K562 (cell line): ENCODE data around the gene KIF26B. TPM values are rescaled to one million over a fixed set of nuclear protein-coding genes. Genes with fewer than 3 reads are reported as not detected.

Experiments
- ATAC-seq: fragments of 200-7000 bp; cut with Tn5 transposase; 3 replicates; pipeline ENCODE4 v1.9.1; 2020; ENCODE audit warnings: moderate library complexity
- BruUV-seq: library from RNA; stranded (reverse); fragments of 400-500 nt; replicated peaks from 2 replicates; lab custom pipeline; 2021; lab: Mats Ljungman, UMichigan
- CTCF ChIA-PET: fragments of 300-600 bp; formaldehyde crosslinking; extraction: SDS; loops from one replicate; lab custom pipeline; 2021; ENCODE audit warnings: low intra/inter-chr PET ratio; lab: Yijun Ruan, JAX
- POLR2A ChIA-PET: fragments of 300-600, 350-650 bp; sonication (Branson Sonifier 250); formaldehyde crosslinking; extraction: SDS; loops from one replicate; lab custom pipeline; 2021; ENCODE audit warnings: antibody characterized with exemption, inconsistent platforms; lab: Yijun Ruan, JAX
- DNase-seq, 4 experiments: peaks; one replicate each; pipeline versions ENCODE4 v3.0.0 to v3.0.0-alpha.2; 2011 to 2018; ENCODE audit warnings: low spot score in 3 of 4, mixed read lengths in 3 of 4; ENCODE audit errors: extremely low read depth in 1 of 4
- FAIRE-seq: peaks from 2 replicates; lab custom pipeline; 2011; peaks lifted over from hg19 to GRCh38; lab: Jason Lieb, UNC
- H2AFZ ChIP-seq: 2 replicates; pipeline ENCODE4 v1.6.0; 2011; ENCODE audit warnings: low read depth, low read length, control low read depth, inconsistent platforms
- H3K27ac ChIP-seq: fragments of 200-600 bp; 3 replicates; pipeline ENCODE4 v1.8.0; 2011; ENCODE audit warnings: low read depth, mild to moderate bottlenecking, control low read depth, inconsistent platforms, low read length, moderate library complexity, mixed read lengths; ENCODE audit errors: extremely low read depth
- H3K27me3 ChIP-seq, 2 experiments: fragments of 300-600 bp in 1 of 2; 2 replicates in 1 of 2; 3 replicates in 1 of 2; pipeline versions ENCODE4 v1.6.0 to v1.8.0; 2011; ENCODE audit warnings: inconsistent platforms in 2 of 2, low read length in 2 of 2, mild to moderate bottlenecking in 1 of 2, mixed read lengths in 1 of 2, moderate library complexity in 1 of 2; ENCODE audit not compliant: control insufficient read depth in 2 of 2, insufficient read depth in 2 of 2
- H3K36me3 ChIP-seq: fragments of 300-600 bp; 3 replicates; pipeline ENCODE4 v1.8.0; 2011; ENCODE audit warnings: mild to moderate bottlenecking, low read length, inconsistent platforms; ENCODE audit not compliant: control insufficient read depth, insufficient read depth
- H3K4me1 ChIP-seq, 2 experiments: fragments of 200-600 bp in 1 of 2; replicated peaks in 1 of 2; 2 replicates in 1 of 2; 3 replicates in 1 of 2; pipeline versions ENCODE4 v1.5.1 to v1.8.0; 2011; ENCODE audit warnings: inconsistent platforms in 2 of 2, low read length in 2 of 2, mild to moderate bottlenecking in 1 of 2, mixed read lengths in 1 of 2, moderate library complexity in 1 of 2; ENCODE audit not compliant: control insufficient read depth in 2 of 2, insufficient read depth in 2 of 2
- H3K4me2 ChIP-seq: 2 replicates; pipeline ENCODE4 v1.6.1; 2011; ENCODE audit warnings: low read length, control low read depth, inconsistent platforms, mixed read lengths; ENCODE audit not compliant: insufficient read depth
- H3K4me3 ChIP-seq: fragments of 200-600 bp; sonication (generic), shearing (Covaris generic); 2 replicates; pipeline ENCODE4 v1.5.1; 2016; ENCODE audit warnings: control low read depth, inconsistent platforms
- H3K79me2 ChIP-seq: fragments of 200-600 bp; 3 replicates; pipeline ENCODE4 v1.8.0; 2011; ENCODE audit warnings: low read length, inconsistent platforms; ENCODE audit not compliant: control insufficient read depth, insufficient read depth
- H3K9ac ChIP-seq, 2 experiments: 2 replicates each; pipeline versions ENCODE4 v1.6.0 to v1.6.1; 2011; ENCODE audit warnings: low read depth in 2 of 2, low read length in 2 of 2, control low read depth in 1 of 2, inconsistent platforms in 1 of 2, mild to moderate bottlenecking in 1 of 2, mixed read lengths in 1 of 2; ENCODE audit not compliant: insufficient read depth in 1 of 2
- H3K9me1 ChIP-seq: one replicate; pipeline ENCODE4 v1.6.0; 2011; ENCODE audit warnings: inconsistent platforms, mild to moderate bottlenecking, low read length, moderate library complexity; ENCODE audit not compliant: control insufficient read depth, insufficient read depth
- H3K9me3 ChIP-seq: replicated peaks from 2 replicates; pipeline ENCODE4 v1.5.1; 2011; ENCODE audit warnings: low read depth, low read length, inconsistent platforms; ENCODE audit not compliant: control insufficient read depth, insufficient read depth
- H4K20me1 ChIP-seq: replicated peaks from 2 replicates; pipeline ENCODE4 v1.6.1; 2011; ENCODE audit warnings: low read length, inconsistent platforms, mixed read lengths; ENCODE audit not compliant: control insufficient read depth, insufficient read depth
- CBX1 ChIP-seq: sonication (generic); IDR thresholded peaks from 2 replicates; pipeline ENCODE4 v1.6.1; 2016; ENCODE audit warnings: antibody characterized with exemption, low read depth, mild to moderate bottlenecking
- CBX8 ChIP-seq: fragments of 200-600 bp; sonication (generic); IDR thresholded peaks from 2 replicates; pipeline ENCODE4 v1.6.1; 2012; ENCODE audit warnings: borderline replicate concordance, mixed run types, low read depth, mild to moderate bottlenecking, moderate library complexity, mixed read lengths, low read length, control low read depth, inconsistent platforms; ENCODE audit not compliant: poor library complexity, severe bottlenecking; ENCODE audit errors: extremely low read depth
- DACH1 ChIP-seq: fragments of 450-650 bp; IDR thresholded peaks from 2 replicates; pipeline ENCODE4 v1.6.1; 2018; ENCODE audit not compliant: partially characterized antibody
- EHMT2 ChIP-seq: fragments of 450-650 bp; IDR thresholded peaks from 2 replicates; pipeline ENCODE4 v1.6.1; 2018; ENCODE audit warnings: antibody characterized with exemption
- ELF2 ChIP-seq: fragments of 250-450 bp; sonication (Bioruptor Pico); IDR thresholded peaks from 2 replicates; pipeline ENCODE4 v1.5.0; 2021; ENCODE audit warnings: mild to moderate bottlenecking
- HMG20B ChIP-seq: fragments of 250-450 bp; sonication (Bioruptor Pico); IDR thresholded peaks from 2 replicates; pipeline ENCODE4 v1.5.0; 2021; ENCODE audit warnings: mild to moderate bottlenecking
- HSF4 ChIP-seq: fragments of 250-450 bp; sonication (Bioruptor Pico); IDR thresholded peaks from 2 replicates; pipeline ENCODE4 v2.1.2; 2022; ENCODE audit warnings: mild to moderate bottlenecking, moderate library complexity, borderline replicate concordance
- NFXL1 ChIP-seq: fragments of 450-650 bp; formaldehyde crosslinking; IDR thresholded peaks from 2 replicates; pipeline ENCODE4 v1.4.0; 2021; ENCODE audit warnings: mild to moderate bottlenecking
- NR3C1 ChIP-seq: sonication (generic); formaldehyde crosslinking; IDR thresholded peaks from 2 replicates; pipeline ENCODE4 v1.8.1; 2022; ENCODE audit warnings: missing genetic modification reagents
- PHF21A ChIP-seq: fragments of 450-650 bp; IDR thresholded peaks from 2 replicates; pipeline ENCODE4 v1.6.1; 2017; ENCODE audit warnings: low read depth, borderline replicate concordance
- RAD21 ChIP-seq, 2 experiments: fragments of 250-450 bp in 1 of 2; fragments of 450-650 bp in 1 of 2; sonication (Bioruptor Pico) in 1 of 2; formaldehyde crosslinking in 1 of 2; IDR thresholded peaks in 1 of 2; conservative IDR thresholded peaks in 1 of 2; 2 replicates each; pipeline versions ENCODE4 v1.4.0 to v1.8.0; 2020 to 2022; ENCODE audit warnings: mild to moderate bottlenecking in 2 of 2, moderate library complexity in 1 of 2
- SAP30 ChIP-seq: fragments of 200-600 bp; sonication (generic); IDR thresholded peaks from 2 replicates; pipeline ENCODE4 v1.6.1; 2012; ENCODE audit warnings: borderline replicate concordance, low read depth, mild to moderate bottlenecking, moderate library complexity, low read length, control low read depth, inconsistent platforms; ENCODE audit not compliant: insufficient read depth, poor library complexity, severe bottlenecking
- SRSF3 ChIP-seq: fragments of 200-400 bp; formaldehyde crosslinking; IDR thresholded peaks from 2 replicates; pipeline ENCODE4 v1.6.1; 2016; ENCODE audit warnings: mild to moderate bottlenecking, low read length, moderate library complexity; ENCODE audit not compliant: insufficient read depth
- ZBTB17 ChIP-seq: fragments of 450-650 bp; formaldehyde crosslinking; IDR thresholded peaks from 2 replicates; pipeline ENCODE4 v1.4.0; 2020; ENCODE audit warnings: mild to moderate bottlenecking
- ZNF347 ChIP-seq: fragments of 450-650 bp; formaldehyde crosslinking; IDR thresholded peaks from 2 replicates; pipeline ENCODE4 v1.4.0; 2020; ENCODE audit warnings: low read depth, mild to moderate bottlenecking, moderate library complexity
- ZNF384 ChIP-seq: IDR thresholded peaks from 2 replicates; pipeline ENCODE4 v1.6.1; 2012; ENCODE audit warnings: low read depth, low read length, improper control_type of control experiment
- WGBS: fragments of 100-300 bp; shearing (Covaris generic); methylation state at CpG from one replicate; pipeline ENCODE4 v1.1.6; 2016; ENCODE audit warnings: low coverage, mixed read lengths; ENCODE audit not compliant: insufficient coverage; ENCODE audit errors: missing lambda C conversion rate; 5-methylcytosine and 5-hydroxymethylcytosine counted together
- in situ Hi-C: fragments of 300-500 bp; cut with MboI; formaldehyde crosslinking; loops from 4 replicates; pipeline ENCODE4 v1.15.0; 2018; ENCODE audit warnings: inconsistent platforms, mixed read lengths
- intact Hi-C: fragments of 100-400 bp; cut with micrococcal nuclease; formaldehyde crosslinking; loops from 2 replicates; pipeline ENCODE4 v1.14.2; 2022
- polyA plus RNA-seq, 8 experiments: library from polyadenylated mRNA; depleted of rRNA in 4 of 8; stranded (reverse) in 5 of 8; unstranded in 3 of 8; fragments of >200 nt; fragmentation: Nextera tagmentation in 2 of 8; fragmentation: Illumina TruSeq in 1 of 8; extraction: Ambion mirVana in 2 of 8; extraction: Trizol in 1 of 8; gene quantifications; 2 replicates each; pipeline versions ENCODE4 v1.2.1 to v1.2.3, GENCODE V29; 2011 to 2014; ENCODE audit warnings: inconsistent platforms in 1 of 8, missing spikeins in 1 of 8
- total RNA-seq, 7 experiments: library from RNA; depleted of rRNA in 6 of 7; stranded (reverse); fragments of >200 nt in 6 of 7; fragmentation: Illumina TruSeq in 2 of 7; extraction: Trizol in 2 of 7; gene quantifications; 2 replicates each; pipeline versions ENCODE4 v1.2.1 to v1.2.3, GENCODE V29; 2011 to 2021; ENCODE audit warnings: low replicate concordance in 1 of 7
- TF ChIP-seq, protein P1 (sequence below): fragments of 250-450 bp; sonication (Bioruptor Pico); IDR thresholded peaks from 2 replicates; pipeline ENCODE4 v1.8.0; 2022; ENCODE audit warnings: moderate library complexity, mild to moderate bottlenecking, inconsistent platforms
- TF ChIP-seq, protein P2 (sequence below): fragments of 250-450 bp; sonication (Bioruptor Pico); IDR thresholded peaks from 2 replicates; pipeline ENCODE4 v1.5.0; 2021; ENCODE audit warnings: mild to moderate bottlenecking, borderline replicate concordance

Gene KIF26B
- total and polyA plus RNA-seq, 9 of the 15 experiments (the other 6 are each of a cell fraction or from before 2014, with no cell fraction given), result 0.02 to 0.08 (median 0.03) TPM; not detected in 6

DNA sequence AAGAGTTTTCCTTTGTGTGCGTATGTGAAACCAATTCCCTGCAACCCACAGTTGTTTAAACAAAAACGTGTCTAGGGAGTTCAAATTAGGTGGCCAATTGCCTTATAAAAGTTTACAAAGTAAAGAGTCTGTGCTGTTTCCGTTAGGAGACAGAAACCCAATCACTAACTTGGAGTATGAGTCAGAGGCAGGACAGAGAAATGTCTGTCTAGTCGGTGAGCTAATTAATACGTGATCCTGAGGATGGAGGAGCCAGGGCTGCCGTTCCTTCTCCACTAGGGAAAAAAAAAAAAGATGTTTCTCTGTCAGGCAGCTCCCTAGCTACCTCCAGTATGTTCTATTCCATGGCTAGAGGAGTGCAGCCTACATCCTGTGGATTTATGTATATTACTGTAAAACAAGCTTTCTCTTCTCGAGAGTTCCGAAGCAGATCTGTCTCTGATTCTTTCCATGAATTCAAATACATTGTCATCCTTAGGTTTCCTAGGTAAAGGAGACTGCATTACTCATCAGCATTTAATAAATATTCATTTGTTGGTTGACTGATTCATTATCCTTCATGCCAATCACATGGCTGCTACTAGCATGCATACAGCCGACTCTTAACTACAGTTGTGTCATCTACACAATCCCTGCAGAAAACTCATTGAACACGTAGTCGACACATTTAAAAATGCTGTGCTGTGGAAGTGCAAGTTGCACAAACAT lies 430.6 kb downstream of the KIF26B start:
- H3K4me3 ChIP-seq, result no peak overlapping the region
- FAIRE-seq (no peak), DNase-seq (no peak), ATAC-seq (no peak)
- H3K4me1 ChIP-seq, result peaks cover 0 to 4% of the 10 kb centered on the region in 2 experiments; a peak in 1 of 5 replicates
- CTCF ChIA-PET, result no interaction called here
- no peak overlapping the region for H3K9ac ChIP-seq
- H3K27ac ChIP-seq, result no peak overlapping the region
- no TSS peak for BruUV-seq
- POLR2A ChIA-PET, result no interaction called here
- WGBS, result 4% methylated on average over 11 of the region's 11 CpGs
- H3K79me2 ChIP-seq, result no peaks in the 10 kb centered on the region
- in situ Hi-C loops, result no loop called here
- intact Hi-C loops, result no loop called here
- no peak overlapping the region for H3K4me2 ChIP-seq
- no peak overlapping the region for H2AFZ ChIP-seq
- peaks cover 40 to 81% of the 10 kb centered on the region in 2 experiments for H3K27me3 ChIP-seq
- TF ChIP-seq DACH1 (no peak), ZNF384 (no peak), ZBTB17 (CRISPR knock-in tag) (no peak), SRSF3 (no peak), CBX8 (no peak), CBX1 (no peak), RAD21 (CRISPR knock-in tag; conservative IDR thresholded peaks at IDR 0.05 in 1 of 2, IDR thresholded peaks at IDR 0.05 in 1 of 2) (no peak), EHMT2 (no peak), HMG20B (CRISPR knock-in tag) (no peak), ZNF347 (no peak), PHF21A (no peak), SAP30 (no peak), ELF2 (CRISPR knock-in tag) (no peak), NR3C1 (CRISPR knock-in tag) (no peak), HSF4 (no peak), NFXL1 (CRISPR knock-in tag) (no peak)
- TF ChIP-seq, protein P1, sequence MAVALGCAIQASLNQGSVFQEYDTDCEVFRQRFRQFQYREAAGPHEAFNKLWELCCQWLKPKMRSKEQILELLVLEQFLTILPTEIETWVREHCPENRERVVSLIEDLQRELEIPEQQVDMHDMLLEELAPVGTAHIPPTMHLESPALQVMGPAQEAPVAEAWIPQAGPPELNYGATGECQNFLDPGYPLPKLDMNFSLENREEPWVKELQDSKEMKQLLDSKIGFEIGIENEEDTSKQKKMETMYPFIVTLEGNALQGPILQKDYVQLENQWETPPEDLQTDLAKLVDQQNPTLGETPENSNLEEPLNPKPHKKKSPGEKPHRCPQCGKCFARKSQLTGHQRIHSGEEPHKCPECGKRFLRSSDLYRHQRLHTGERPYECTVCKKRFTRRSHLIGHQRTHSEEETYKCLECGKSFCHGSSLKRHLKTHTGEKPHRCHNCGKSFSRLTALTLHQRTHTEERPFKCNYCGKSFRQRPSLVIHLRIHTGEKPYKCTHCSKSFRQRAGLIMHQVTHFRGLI (CRISPR knock-in tag), result no peak
- TF ChIP-seq, protein P2, sequence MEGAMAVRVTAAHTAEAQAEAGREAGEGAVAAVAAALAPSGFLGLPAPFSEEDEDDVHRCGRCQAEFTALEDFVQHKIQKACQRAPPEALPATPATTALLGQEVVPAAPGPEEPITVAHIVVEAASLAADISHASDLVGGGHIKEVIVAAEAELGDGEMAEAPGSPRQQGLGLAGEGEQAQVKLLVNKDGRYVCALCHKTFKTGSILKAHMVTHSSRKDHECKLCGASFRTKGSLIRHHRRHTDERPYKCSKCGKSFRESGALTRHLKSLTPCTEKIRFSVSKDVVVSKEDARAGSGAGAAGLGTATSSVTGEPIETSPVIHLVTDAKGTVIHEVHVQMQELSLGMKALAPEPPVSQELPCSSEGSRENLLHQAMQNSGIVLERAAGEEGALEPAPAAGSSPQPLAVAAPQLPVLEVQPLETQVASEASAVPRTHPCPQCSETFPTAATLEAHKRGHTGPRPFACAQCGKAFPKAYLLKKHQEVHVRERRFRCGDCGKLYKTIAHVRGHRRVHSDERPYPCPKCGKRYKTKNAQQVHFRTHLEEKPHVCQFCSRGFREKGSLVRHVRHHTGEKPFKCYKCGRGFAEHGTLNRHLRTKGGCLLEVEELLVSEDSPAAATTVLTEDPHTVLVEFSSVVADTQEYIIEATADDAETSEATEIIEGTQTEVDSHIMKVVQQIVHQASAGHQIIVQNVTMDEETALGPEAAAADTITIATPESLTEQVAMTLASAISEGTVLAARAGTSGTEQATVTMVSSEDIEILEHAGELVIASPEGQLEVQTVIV (CRISPR knock-in tag), result no peak
- H4K20me1 ChIP-seq, result no peaks in the 10 kb centered on the region
- no peaks in the 10 kb centered on the region for H3K36me3 ChIP-seq
- no peaks in the 10 kb centered on the region for H3K9me1 ChIP-seq
- no peaks in the 10 kb centered on the region for H3K9me3 ChIP-seq
